OCI-LY3 (cell line): ENCODE results near the gene HLA-C.

Source experiments
- H2AFZ ChIP-seq: fragments of 200-600, 300-600 bp; shearing (Covaris generic); 2 replicates; pipeline ENCODE4 v1.6.0; 2014; ENCODE audit warnings: antibody characterized with exemption, low read depth, low read length
- H3K27ac ChIP-seq: fragments of 200-600, 300-600 bp; sonication (generic); 2 replicates; pipeline ENCODE4 v1.5.1; 2014; ENCODE audit warnings: mild to moderate bottlenecking, low read length, moderate library complexity, mixed read lengths
- H3K27me3 ChIP-seq: fragments of 200-600, 300-600 bp; sonication (generic); 2 replicates; pipeline ENCODE4 v1.6.1; 2014; ENCODE audit warnings: low read depth, low read length, mixed read lengths
- H3K36me3 ChIP-seq: fragments of 200-600, 300-600 bp; sonication (generic); replicated peaks from 2 replicates; pipeline ENCODE3; 2014; ENCODE audit warnings: low read depth, low read length, mixed read lengths
- H3K4me1 ChIP-seq: fragments of 300-600, 200-600 bp; sonication (generic); 2 replicates; pipeline ENCODE4 v1.6.1; 2014; ENCODE audit warnings: low read length, mixed read lengths
- H3K4me2 ChIP-seq: fragments of 200-600, 300-600 bp; sonication (generic); 2 replicates; pipeline ENCODE4 v1.6.1; 2014; ENCODE audit warnings: low read length, mixed read lengths
- H3K4me3 ChIP-seq: fragments of 300-600, 200-600 bp; sonication (generic); 2 replicates; pipeline ENCODE4 v1.5.1; 2014; ENCODE audit warnings: antibody characterized with exemption, mild to moderate bottlenecking, low read length, moderate library complexity
- H3K79me2 ChIP-seq: fragments of 300-600, 200-600 bp; shearing (Covaris generic); 2 replicates; pipeline ENCODE4 v1.6.1; 2014; ENCODE audit warnings: mild to moderate bottlenecking, low read length, mixed read lengths
- H3K9ac ChIP-seq: fragments of 300-600, 200-600 bp; shearing (Covaris generic); 2 replicates; pipeline ENCODE4 v1.6.0; 2014; ENCODE audit warnings: mild to moderate bottlenecking, low read length, moderate library complexity
- H3K9me3 ChIP-seq: fragments of 200-600, 300-600 bp; shearing (Covaris generic); 2 replicates; pipeline ENCODE4 v1.6.1; 2014; ENCODE audit warnings: low read length, mixed read lengths; ENCODE audit not compliant: insufficient read depth
- H4K20me1 ChIP-seq: fragments of 200-600, 300-600 bp; sonication (generic); 2 replicates; pipeline ENCODE4 v1.6.1; 2016; ENCODE audit warnings: low read length, mixed read lengths; ENCODE audit not compliant: insufficient read depth
- CTCF ChIP-seq: fragments of 200-600, 300-600 bp; sonication (generic); IDR thresholded peaks from 2 replicates; pipeline ENCODE4 v1.5.1; 2014; ENCODE audit warnings: antibody characterized with exemption, low read length, low read depth
- EZH2phosphoT487 ChIP-seq: fragments of 200-600 bp; shearing (Covaris generic); IDR thresholded peaks from 2 replicates; pipeline ENCODE4 v1.6.1; 2018; ENCODE audit warnings: antibody characterized with exemption, mixed run types, low read depth

The HLA-C gene

GRCh38 chr6:31308845-31309175 is 36.9 kb upstream of the HLA-C start:
- H3K4me2 ChIP-seq = no peak overlapping the region
- H3K4me1 ChIP-seq = no peaks in the 10 kb centered on the region
- H3K79me2 ChIP-seq = no peaks in the 10 kb centered on the region
- H3K27me3 ChIP-seq = no peaks in the 10 kb centered on the region
- H3K36me3 ChIP-seq = no peaks in the 10 kb centered on the region
- no peak overlapping the region for H2AFZ ChIP-seq
- H3K9me3 ChIP-seq = no peaks in the 10 kb centered on the region
- TF ChIP-seq CTCF = no peak
- no peak for TF ChIP-seq EZH2phosphoT487
- no peaks in the 10 kb centered on the region for H4K20me1 ChIP-seq
- H3K4me3 ChIP-seq = no peak overlapping the region
- H3K9ac ChIP-seq = no peak overlapping the region
- no peak overlapping the region for H3K27ac ChIP-seq

GRCh38 chr6:31308050-31308844 is 36.4 kb upstream of the HLA-C start:
- no peaks in the 10 kb centered on the region for H3K27me3 ChIP-seq
- H3K79me2 ChIP-seq = no peaks in the 10 kb centered on the region
- no peak overlapping the region for H3K4me3 ChIP-seq
- no peak overlapping the region for H3K4me2 ChIP-seq
- H4K20me1 ChIP-seq = no peaks in the 10 kb centered on the region
- no peaks in the 10 kb centered on the region for H3K36me3 ChIP-seq
- H2AFZ ChIP-seq = no peak overlapping the region
- H3K27ac ChIP-seq = no peak overlapping the region
- no peaks in the 10 kb centered on the region for H3K9me3 ChIP-seq
- TF ChIP-seq EZH2phosphoT487 (no peak), CTCF (no peak)
- no peak overlapping the region for H3K9ac ChIP-seq
- no peaks in the 10 kb centered on the region for H3K4me1 ChIP-seq

- Histone ChIP-seq H3K27me3 (no peaks in the 10 kb centered on the region), H2AFZ (no peak overlapping the region), H3K79me2 (no peaks in the 10 kb centered on the region), H3K9me3 (no peaks in the 10 kb centered on the region), H3K27ac (no peak overlapping the region), H3K36me3 (no peaks in the 10 kb centered on the region), H3K4me3 (no peak overlapping the region), H3K4me1 (no peaks in the 10 kb centered on the region), H4K20me1 (no peaks in the 10 kb centered on the region), H3K9ac (no peak overlapping the region), H3K4me2 (no peak overlapping the region)
- TF ChIP-seq CTCF = no peak
- no peak for TF ChIP-seq EZH2phosphoT487
Measured at GRCh38 chr6:31307669-31308049, 35.8 kb upstream of the HLA-C start.

- H2AFZ ChIP-seq = no peak overlapping the region
- TF ChIP-seq CTCF (no peak), EZH2phosphoT487 (no peak)
- H3K9ac ChIP-seq = no peak overlapping the region
- no peaks in the 10 kb centered on the region for H3K79me2 ChIP-seq
- H3K4me1 ChIP-seq = no peaks in the 10 kb centered on the region
- H3K4me3 ChIP-seq = no peak overlapping the region
- H3K9me3 ChIP-seq = no peaks in the 10 kb centered on the region
- no peak overlapping the region for H3K27ac ChIP-seq
- H3K27me3 ChIP-seq = no peaks in the 10 kb centered on the region
- H3K36me3 ChIP-seq = no peaks in the 10 kb centered on the region
- H4K20me1 ChIP-seq = no peaks in the 10 kb centered on the region
- no peak overlapping the region for H3K4me2 ChIP-seq
Measured at GRCh38 chr6:31305703-31306219, 33.9 kb upstream of the HLA-C start.
